A549 (cell line): ENCODE measurements around the gene PML. TPM values are rescaled to one million over a fixed set of nuclear protein-coding genes. Genes with fewer than 3 reads are reported as not detected.

ENCODE experiments used
- ATAC-seq, 2 experiments: fragments of 200-7000 bp in 1 of 2; fragments of >200 bp in 1 of 2; cut with Nextera tagmentation in 1 of 2; cut with Tn5 transposase in 1 of 2; 3 replicates each; pipeline versions ENCODE4 v1.8.0 to v1.9.1; 2018 to 2020; ENCODE audit warnings: mild to moderate bottlenecking in 1 of 2, moderate library complexity in 1 of 2
- CTCF ChIA-PET: fragments of 300-600 bp; sonication (Branson Sonifier 250); formaldehyde crosslinking; extraction: SDS; loops from one replicate; lab custom pipeline; 2021; ENCODE audit warnings: antibody characterized with exemption, inconsistent platforms; lab: Yijun Ruan, JAX
- POLR2A ChIA-PET: fragments of 350-600 bp; formaldehyde crosslinking; extraction: SDS; loops from one replicate; lab custom pipeline; 2021; ENCODE audit warnings: antibody characterized with exemption, inconsistent platforms; lab: Yijun Ruan, JAX
- DNase-seq, 2 experiments: peaks; one replicate each; pipeline versions ENCODE4 v3.0.0 to v3.0.0-alpha.2; 2011 to 2016; ENCODE audit warnings: low read depth in 1 of 2, low spot score in 1 of 2
- FAIRE-seq: peaks from 2 replicates; lab custom pipeline; 2011; peaks lifted over from hg19 to GRCh38; lab: Jason Lieb, UNC
- H3K27ac ChIP-seq, 2 experiments: fragments of >200 bp; sonication (Bioruptor Twin); formaldehyde crosslinking; 3 replicates each; pipeline ENCODE4 v1.5.1; 2016 to 2017
- H3K4me1 ChIP-seq: fragments of >200 bp; sonication (Bioruptor Twin); formaldehyde crosslinking; 3 replicates; pipeline ENCODE4 v1.6.1; 2016
- H3K4me2 ChIP-seq: fragments of >200 bp; sonication (Bioruptor Twin); formaldehyde crosslinking; 3 replicates; pipeline ENCODE4 v1.6.1; 2016
- H3K4me3 ChIP-seq: fragments of >200 bp; sonication (Bioruptor Twin); formaldehyde crosslinking; 3 replicates; pipeline ENCODE4 v1.5.1; 2016
- H3K9me3 ChIP-seq: fragments of >200 bp; sonication (Bioruptor Twin); formaldehyde crosslinking; 3 replicates; pipeline ENCODE4 v1.6.1; 2016
- EHF ChIP-seq: fragments of 250-450 bp; sonication (Bioruptor Pico); IDR thresholded peaks from 2 replicates; pipeline ENCODE4 v1.5.0; 2020; ENCODE audit warnings: mild to moderate bottlenecking
- MAFK ChIP-seq: fragments of 450-650 bp; IDR thresholded peaks from 2 replicates; pipeline ENCODE4 v1.6.1; 2014; ENCODE audit not compliant: partially characterized antibody
- MAZ ChIP-seq: fragments of 150-350 bp; IDR thresholded peaks from 2 replicates; pipeline ENCODE4 v1.6.1; 2014; ENCODE audit warnings: antibody characterized with exemption, low read depth, low read length, borderline replicate concordance
- NFE2L2 ChIP-seq: fragments of 150-350 bp; conservative IDR thresholded peaks from 2 replicates; pipeline ENCODE4 v1.6.1; 2014; ENCODE audit warnings: low read length
- PHF8 ChIP-seq: fragments of 200-600 bp; sonication (generic); IDR thresholded peaks from 2 replicates; pipeline ENCODE4 v1.6.1; 2016; ENCODE audit warnings: low read depth, mild to moderate bottlenecking, antibody characterized with exemption, moderate library complexity, borderline replicate concordance
- REST ChIP-seq: fragments of 200-600 bp; sonication (generic); IDR thresholded peaks from 2 replicates; pipeline ENCODE4 v1.6.1; 2016; ENCODE audit warnings: antibody characterized with exemption, mild to moderate bottlenecking, moderate library complexity
- SMC3 ChIP-seq: fragments of >200 bp; sonication (Bioruptor Twin); formaldehyde crosslinking; IDR thresholded peaks from 3 replicates; pipeline ENCODE4 v1.6.1; 2018; ENCODE audit warnings: inconsistent platforms
- USF2 ChIP-seq: fragments of 450-650 bp; IDR thresholded peaks from 2 replicates; pipeline ENCODE4 v1.6.1; 2014; ENCODE audit warnings: antibody characterized with exemption
- WGBS: methylation state at CpG from one replicate; pipeline ENCODE4 v1.1.6; 2017; ENCODE audit errors: missing lambda C conversion rate; 5-methylcytosine and 5-hydroxymethylcytosine counted together
- polyA plus RNA-seq, 4 experiments: library from polyadenylated mRNA; depleted of rRNA in 3 of 4; stranded (reverse); fragments of >200 nt; fragmentation: RNase III in 1 of 4; extraction: RNeasy Plus Mini Kit Qiagen cat#74134 plus additional on column Dnase treatment in 1 of 4; gene quantifications; 2 replicates in 3 of 4; 3 replicates in 1 of 4; pipeline ENCODE4 v1.2.3, GENCODE V29; 2011 to 2017
- TF ChIP-seq, protein P1 (sequence below): fragments of 250-450 bp; sonication (Bioruptor Pico); IDR thresholded peaks from 2 replicates; pipeline ENCODE4 v1.5.0; 2020; ENCODE audit warnings: low read depth, mild to moderate bottlenecking, moderate library complexity

Gene PML
- polyA plus RNA-seq, 2 of the 4 experiments (the other 2 are of a cell fraction) = 2.1 to 8.5 TPM

- Histone ChIP-seq H3K4me3 (no peak overlapping the region), H3K4me1 (peaks cover 15% of the 10 kb centered on the region), H3K9me3 (no peaks in the 10 kb centered on the region), H3K4me2 (peak overlapping the region; percentile 57), H3K27ac (peak overlapping the region; percentile 41 to 47; a peak in 5 of 6 replicates)
- TF ChIP-seq EHF (CRISPR knock-in tag) (no peak), NFE2L2 (no peak), PHF8 (no peak), SMC3 (no peak), USF2 (no peak), REST (no peak)
- TF ChIP-seq, protein P1, sequence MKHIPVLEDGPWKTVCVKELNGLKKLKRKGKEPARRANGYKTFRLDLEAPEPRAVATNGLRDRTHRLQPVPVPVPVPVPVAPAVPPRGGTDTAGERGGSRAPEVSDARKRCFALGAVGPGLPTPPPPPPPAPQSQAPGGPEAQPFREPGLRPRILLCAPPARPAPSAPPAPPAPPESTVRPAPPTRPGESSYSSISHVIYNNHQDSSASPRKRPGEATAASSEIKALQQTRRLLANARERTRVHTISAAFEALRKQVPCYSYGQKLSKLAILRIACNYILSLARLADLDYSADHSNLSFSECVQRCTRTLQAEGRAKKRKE (CRISPR knock-in tag) = no peak
- FAIRE-seq (no peak), DNase-seq (no peak), ATAC-seq (no peak)
- CTCF ChIA-PET = interaction anchor here (1.1 to 3.2 kb wide), 4 partner anchors 16 to 39 kb away, joined by 3 to 9 read pairs (median 6); partner anchors contain the start of gene STOML1
- 50% methylated on average over 2 of the region's 2 CpGs for WGBS
- POLR2A ChIA-PET = no interaction called here
Observed at GRCh38 chr15:74011610-74012009, 17.1 kb downstream of the PML start.

- 88% methylated on average over 2 of the region's 2 CpGs for WGBS
Observed at GRCh38 chr15:74013374-74013894, 18.9 kb downstream of the PML start.

More at GRCh38 chr15:74013374-74013894, 18.9 kb downstream of the PML start:
- Histone ChIP-seq H3K4me2 (no peak overlapping the region), H3K9me3 (no peaks in the 10 kb centered on the region), H3K27ac (no peak overlapping the region), H3K4me3 (no peak overlapping the region), H3K4me1 (peaks cover 15% of the 10 kb centered on the region)
- ATAC-seq (no peak), FAIRE-seq (no peak), DNase-seq (no peak)
- TF ChIP-seq NFE2L2 (no peak), REST (no peak), MAZ (no peak), MAFK (peak; percentile 63)
- ChIA-PET CTCF (interaction anchor here (1.0 kb wide), 1 partner anchor 11 kb away, joined by 4 read pairs; no protein-coding TSS in a partner anchor), POLR2A (no interaction called here)
